Measurements from ENCODE around the gene TTI1. TPM values are rescaled to one million over a fixed set of nuclear protein-coding genes. Genes with fewer than 3 reads are reported as not detected.
"Not testable (repeated sequence)": the region's sequence is repeated elsewhere in the genome, so short reads cannot be mapped to it uniquely, and the experiment has no call there.

The TTI1 gene
- total and polyA plus RNA-seq, 8 donors = 3.1 to 27.2 (median 6.7) TPM

GRCh38 chr20:37971561-37972127 lies 61.6 kb downstream of the TTI1 start:
- no peak overlapping the region for H3K4me3 ChIP-seq
- TF ChIP-seq POLR2AphosphoS5 (IDR thresholded peaks at IDR 0.05) (no peak), CTCF (IDR thresholded peaks at IDR 0.05) (no peak), POLR2A (IDR thresholded peaks at IDR 0.05) (no peak), EP300 (IDR thresholded peaks at IDR 0.05) (no peak)
- H3K36me3 ChIP-seq = peaks cover 0 to 9% (median 4%) of the 10 kb centered on the region in 4 donors
- intact Hi-C loops (cut with DNase I; ENCODE audit: low total_unique reads) = no loop called here
- H3K27ac ChIP-seq = no peak overlapping the region
- DNase-seq = no peak
- 88 to 99% (median 97%) methylated on average over 5 of the region's 5 CpGs for WGBS, 5 donors
- H3K4me1 ChIP-seq = no peaks in the 10 kb centered on the region
- H3K27me3 ChIP-seq = no peaks in the 10 kb centered on the region
- peaks cover 0 to 16% (median 9%) of the 10 kb centered on the region in 4 donors for H3K9me3 ChIP-seq

DNA sequence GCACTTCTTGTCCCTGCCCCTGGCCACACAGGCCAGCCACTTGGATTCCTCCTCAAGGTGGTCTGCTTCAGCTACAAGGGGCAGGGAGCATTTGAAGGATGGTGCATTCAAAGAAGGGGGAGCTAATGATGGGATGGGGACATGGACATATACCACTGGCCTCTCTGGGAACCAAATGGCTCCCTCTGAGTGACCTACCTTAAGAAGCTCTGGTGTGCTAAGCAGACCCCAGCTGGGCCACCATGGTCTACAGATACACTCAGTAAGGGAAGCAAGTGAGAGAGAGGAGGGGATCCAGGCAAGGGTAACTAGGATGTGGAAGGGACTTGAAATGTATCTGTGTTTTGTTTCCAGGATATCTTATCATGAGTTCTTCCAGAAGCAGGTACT lies 62.4 kb downstream of the TTI1 start:
- no peak for DNase-seq
- Histone ChIP-seq H3K27ac (no peak overlapping the region), H3K36me3 (peaks cover 0 to 9% (median 4%) of the 10 kb centered on the region in 4 donors), H3K9me3 (peaks cover 0 to 16% (median 9%) of the 10 kb centered on the region in 4 donors), H3K27me3 (no peaks in the 10 kb centered on the region), H3K4me1 (no peaks in the 10 kb centered on the region), H3K4me3 (no peak overlapping the region)
- no peak for TF ChIP-seq CTCF (IDR thresholded peaks at IDR 0.05)
- TF ChIP-seq POLR2AphosphoS5 (IDR thresholded peaks at IDR 0.05) = no peak
- TF ChIP-seq POLR2A (IDR thresholded peaks at IDR 0.05) = no peak
- TF ChIP-seq EP300 (IDR thresholded peaks at IDR 0.05) = no peak
- intact Hi-C loops (cut with DNase I; ENCODE audit: low total_unique reads) = no loop called here

- no peak for TF ChIP-seq CTCF (IDR thresholded peaks at IDR 0.05)
- TF ChIP-seq POLR2AphosphoS5 (IDR thresholded peaks at IDR 0.05) = no peak
- TF ChIP-seq POLR2A (IDR thresholded peaks at IDR 0.05) = no peak
- no peak for TF ChIP-seq EP300 (IDR thresholded peaks at IDR 0.05)
- DNase-seq = no peak
- 70 to 86% (median 79%) methylated on average over 7 of the region's 7 CpGs for WGBS, 5 donors
- Histone ChIP-seq H3K4me3 (no peak overlapping the region), H3K27me3 (no peaks in the 10 kb centered on the region), H3K9me3 (peaks cover 0 to 16% (median 9%) of the 10 kb centered on the region in 4 donors), H3K4me1 (no peaks in the 10 kb centered on the region), H3K36me3 (peaks cover 0 to 9% (median 4%) of the 10 kb centered on the region in 4 donors), H3K27ac (no peak overlapping the region)
- intact Hi-C loops (cut with DNase I; ENCODE audit: low total_unique reads) = no loop called here
Observed at GRCh38 chr20:37969949-37970855, 63.1 kb downstream of the TTI1 start.

GRCh38 chr20:37968841-37969401 lies 64.3 kb downstream of the TTI1 start:
- H3K27me3 ChIP-seq = no peaks in the 10 kb centered on the region
- peaks cover 0 to 16% (median 9%) of the 10 kb centered on the region in 4 donors for H3K9me3 ChIP-seq
- no peak for DNase-seq
- no peak overlapping the region for H3K4me3 ChIP-seq
- H3K4me1 ChIP-seq = no peaks in the 10 kb centered on the region
- H3K36me3 ChIP-seq = peaks cover 0 to 9% (median 4%) of the 10 kb centered on the region in 4 donors
- H3K27ac ChIP-seq = no peak overlapping the region
- intact Hi-C loops (cut with DNase I; ENCODE audit: low total_unique reads) = no loop called here
- TF ChIP-seq CTCF (IDR thresholded peaks at IDR 0.05) (no peak), EP300 (IDR thresholded peaks at IDR 0.05) (no peak), POLR2A (IDR thresholded peaks at IDR 0.05) (no peak), POLR2AphosphoS5 (IDR thresholded peaks at IDR 0.05) (no peak)
- 73 to 88% (median 80%) methylated on average over 6 of the region's 6 CpGs for WGBS, 5 donors

DNA sequence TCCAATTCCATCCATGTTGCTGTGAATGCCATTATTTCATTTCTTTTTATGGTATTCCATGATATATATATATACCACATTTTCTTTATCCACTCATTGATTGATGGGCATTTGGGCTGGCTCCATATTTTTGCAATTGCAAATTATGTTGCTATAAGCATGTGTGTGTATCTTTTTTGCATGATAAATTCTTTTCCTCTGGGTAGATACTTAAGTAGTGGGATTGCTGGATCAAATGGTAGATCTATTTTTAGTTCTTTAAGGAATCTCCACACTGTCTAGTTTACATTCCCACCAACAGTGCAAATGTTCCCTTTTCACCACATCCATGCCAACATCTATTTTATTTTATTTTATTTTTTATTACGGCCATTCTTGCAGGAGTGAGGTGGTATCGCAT lies 69.8 kb downstream of the TTI1 start:
- H3K27ac ChIP-seq; H3K36me3 ChIP-seq; H3K4me1 ChIP-seq; H3K27me3 ChIP-seq; H3K4me3 ChIP-seq; intact Hi-C loops (cut with DNase I; ENCODE audit: low total_unique reads); DNase-seq: not testable (repeated sequence)
- 90 to 97% (median 96%) methylated on average over 2 of the region's 2 CpGs for WGBS, 5 donors
- peaks cover 0 to 23% (median 5%) of the 10 kb centered on the region in 4 donors for H3K9me3 ChIP-seq

Measured in stomach (tissue), 9 donors.